HepG2 (cell line): ENCODE results near the gene PDCD2L. TPM values are rescaled to one million over a fixed set of nuclear protein-coding genes. Genes with fewer than 3 reads are reported as not detected.

ENCODE experiments used
- ATAC-seq: fragments of 200-7000 bp; cut with Tn5 transposase; 3 replicates; pipeline ENCODE4 v1.9.1; 2020; ENCODE audit warnings: mild to moderate bottlenecking, moderate library complexity
- BruUV-seq: library from RNA; stranded (reverse); fragments of 400-500 nt; replicated peaks from 2 replicates; lab custom pipeline; 2021; lab: Mats Ljungman, UMichigan
- CTCF ChIA-PET: fragments of 300-600 bp; formaldehyde crosslinking; extraction: SDS; loops from one replicate; lab custom pipeline; 2021; ENCODE audit warnings: low total read pairs, inconsistent platforms, low intra/inter-chr PET ratio; lab: Yijun Ruan, JAX
- POLR2A ChIA-PET: fragments of 350-600 bp; sonication (Branson Sonifier 250); formaldehyde crosslinking; loops from one replicate; lab custom pipeline; 2020; ENCODE audit warnings: antibody characterized with exemption, inconsistent platforms; lab: Yijun Ruan, JAX
- DNase-seq: peaks from one replicate; pipeline ENCODE4 v3.0.0-alpha.2; 2015; ENCODE audit warnings: low spot score
- FAIRE-seq: peaks from 3 replicates; lab custom pipeline; 2011; peaks lifted over from hg19 to GRCh38; lab: Jason Lieb, UNC
- H2AFZ ChIP-seq: one replicate; pipeline ENCODE4 v1.6.1; 2011; ENCODE audit warnings: low read length, inconsistent platforms
- H3K27ac ChIP-seq: fragments of 300-600 bp; 3 replicates; pipeline ENCODE4 v1.8.0; 2011; ENCODE audit warnings: mixed run types, mild to moderate bottlenecking, mixed read lengths, low read length, inconsistent platforms; ENCODE audit not compliant: insufficient read depth; ENCODE audit errors: extremely low read length
- H3K27me3 ChIP-seq, 2 experiments: fragments of 200-600 bp in 1 of 2; 2 replicates in 1 of 2; 3 replicates in 1 of 2; pipeline versions ENCODE4 v1.6.0 to v1.8.0; 2011; ENCODE audit warnings: low read length in 2 of 2, mild to moderate bottlenecking in 2 of 2, moderate library complexity in 2 of 2, inconsistent platforms in 1 of 2; ENCODE audit not compliant: insufficient read depth in 2 of 2, control insufficient read depth in 1 of 2
- H3K36me3 ChIP-seq, 2 experiments: fragments of 200-600 bp in 1 of 2; replicated peaks in 1 of 2; 2 replicates in 1 of 2; 3 replicates in 1 of 2; pipeline versions ENCODE4 v1.5.1 to v1.8.0; 2011; ENCODE audit warnings: low read length in 2 of 2, inconsistent platforms in 1 of 2; ENCODE audit not compliant: insufficient read depth in 2 of 2, control insufficient read depth in 1 of 2
- H3K4me1 ChIP-seq: 2 replicates; pipeline ENCODE4 v1.5.1; 2012; ENCODE audit warnings: low read length, inconsistent platforms; ENCODE audit not compliant: insufficient read depth
- H3K4me2 ChIP-seq: 2 replicates; pipeline ENCODE4 v1.6.0; 2011; ENCODE audit warnings: low read depth, low read length, inconsistent platforms
- H3K4me3 ChIP-seq, 3 experiments: fragments of 200-600 bp in 1 of 3; sonication (generic), shearing (Covaris generic) in 1 of 3; replicated peaks in 1 of 3; 2 replicates each; pipeline ENCODE4 v1.5.1; 2011 to 2016; ENCODE audit warnings: low read length in 3 of 3, inconsistent platforms in 2 of 3, low read depth in 2 of 3, mild to moderate bottlenecking in 2 of 3, control low read depth in 1 of 3, mixed read lengths in 1 of 3; ENCODE audit not compliant: insufficient read depth in 1 of 3
- H3K79me2 ChIP-seq: one replicate; pipeline ENCODE4 v1.6.1; 2011; ENCODE audit warnings: low read length, inconsistent platforms; ENCODE audit not compliant: insufficient read depth
- H3K9ac ChIP-seq: 2 replicates; pipeline ENCODE4 v1.6.0; 2011; ENCODE audit warnings: mild to moderate bottlenecking, low read depth, low read length, inconsistent platforms; ENCODE audit not compliant: insufficient read depth
- H3K9me3 ChIP-seq: 2 replicates; pipeline ENCODE4 v1.5.1; 2012; ENCODE audit warnings: mild to moderate bottlenecking, low read length
- H4K20me1 ChIP-seq: 2 replicates; pipeline ENCODE4 v1.6.0; 2011; ENCODE audit warnings: inconsistent platforms, mild to moderate bottlenecking, low read length, moderate library complexity; ENCODE audit not compliant: insufficient read depth
- ERF ChIP-seq: IDR thresholded peaks from 2 replicates; pipeline ENCODE4 v1.6.1; 2018; ENCODE audit warnings: missing biosample characterization, missing genetic modification reagents
- MAFK ChIP-seq, 2 experiments: IDR thresholded peaks in 1 of 2; conservative IDR thresholded peaks in 1 of 2; 2 replicates each; pipeline ENCODE4 v1.6.1; 2011; ENCODE audit warnings: improper control_type of control experiment in 2 of 2, low read length in 2 of 2
- NFIB ChIP-seq: sonication (generic); formaldehyde crosslinking; IDR thresholded peaks from 2 replicates; pipeline ENCODE4 v1.9.0; 2021; ENCODE audit warnings: missing genetic modification reagents, mild to moderate bottlenecking, borderline replicate concordance
- POLR2G ChIP-seq: fragments of 200-400 bp; formaldehyde crosslinking; IDR thresholded peaks from 2 replicates; pipeline ENCODE4 v1.6.1; 2018; ENCODE audit warnings: mild to moderate bottlenecking, low read depth, low read length, moderate library complexity
- ZIK1 ChIP-seq: sonication (generic); formaldehyde crosslinking; IDR thresholded peaks from 2 replicates; pipeline ENCODE4 v1.5.0; 2020; ENCODE audit warnings: mild to moderate bottlenecking, low read depth, missing genetic modification reagents, borderline replicate concordance
- ZNF30 ChIP-seq: sonication (generic); formaldehyde crosslinking; IDR thresholded peaks from 2 replicates; pipeline ENCODE4 v1.5.0; 2020; ENCODE audit warnings: mild to moderate bottlenecking, missing genetic modification reagents
- ZNF510 ChIP-seq: sonication (generic); formaldehyde crosslinking; IDR thresholded peaks from 2 replicates; pipeline ENCODE4 v1.4.0; 2020; ENCODE audit warnings: low read depth, mild to moderate bottlenecking, missing genetic modification reagents
- ZNF589 ChIP-seq: sonication (generic); formaldehyde crosslinking; conservative IDR thresholded peaks from 2 replicates; pipeline ENCODE4 v1.8.0; 2022; ENCODE audit warnings: mild to moderate bottlenecking, moderate library complexity, missing genetic modification reagents
- WGBS: methylation state at CpG from one replicate; pipeline ENCODE4 v1.1.6; 2017; ENCODE audit warnings: low lambda C conversion rate; 5-methylcytosine and 5-hydroxymethylcytosine counted together
- in situ Hi-C: cut with HindIII; loops from 2 replicates; pipeline ENCODE4 v1.10.0; 2017; ENCODE audit warnings: low pct_unique_long_range_greater_than_20kb; ENCODE audit not compliant: extremely low pct_ligation_motif_present
- intact Hi-C: fragments of 100-400 bp; cut with micrococcal nuclease; formaldehyde crosslinking; loops from one replicate; pipeline ENCODE4 v1.10.0; 2022; ENCODE audit not compliant: unreplicated experiment
- polyA plus RNA-seq, 8 experiments: library from polyadenylated mRNA; depleted of rRNA in 3 of 8; stranded (reverse) in 7 of 8; unstranded in 1 of 8; fragments of >200 nt; fragmentation: Illumina TruSeq in 4 of 8; extraction: Trizol in 4 of 8; gene quantifications; 2 replicates each; pipeline versions ENCODE4 v1.2.1 to v1.2.3, GENCODE V29; 2011 to 2016; ENCODE audit warnings: low read depth in 4 of 8, missing spikeins in 1 of 8, mixed read lengths in 1 of 8; ENCODE audit not compliant: insufficient read depth in 1 of 8
- total RNA-seq, 5 experiments: library from RNA; depleted of rRNA; stranded (reverse); fragments of >200 nt; fragmentation: Illumina TruSeq; extraction: Trizol; gene quantifications; 2 replicates each; pipeline ENCODE4 v1.2.3, GENCODE V29; 2016; ENCODE audit warnings: low read depth in 1 of 5
- TF ChIP-seq, protein P1 (sequence below): sonication (generic); formaldehyde crosslinking; IDR thresholded peaks from 2 replicates; pipeline ENCODE4 v1.4.0; 2020; ENCODE audit warnings: mild to moderate bottlenecking, missing genetic modification reagents

The PDCD2L gene
- total and polyA plus RNA-seq, 2 of the 13 experiments (the other 11 are each of a cell fraction or from before 2014, with no cell fraction given): 29.3 to 35.2 TPM

DNA sequence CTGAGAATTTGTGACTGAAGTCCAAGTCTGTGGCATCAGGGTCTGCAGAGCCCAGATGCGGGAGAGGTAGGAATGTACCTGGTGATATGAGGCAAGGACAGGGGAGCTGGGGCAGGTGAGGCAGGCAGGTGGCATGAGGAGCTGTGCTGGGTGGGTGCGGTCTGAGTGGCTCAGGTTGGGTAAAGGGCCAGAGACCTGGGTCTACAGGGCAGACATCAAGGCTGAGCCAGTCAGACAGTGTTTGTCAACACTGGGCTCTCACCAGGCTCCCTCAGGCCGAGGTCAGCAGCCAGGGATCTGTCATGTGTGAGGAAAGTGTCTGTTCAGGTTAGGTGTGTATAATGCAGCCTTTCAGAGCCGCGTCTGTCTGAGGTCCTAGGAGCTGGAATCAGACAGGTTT, 20.6 kb upstream of the PDCD2L start (continued):
- TF ChIP-seq ZNF510 (CRISPR knock-in tag): no peak

DNA sequence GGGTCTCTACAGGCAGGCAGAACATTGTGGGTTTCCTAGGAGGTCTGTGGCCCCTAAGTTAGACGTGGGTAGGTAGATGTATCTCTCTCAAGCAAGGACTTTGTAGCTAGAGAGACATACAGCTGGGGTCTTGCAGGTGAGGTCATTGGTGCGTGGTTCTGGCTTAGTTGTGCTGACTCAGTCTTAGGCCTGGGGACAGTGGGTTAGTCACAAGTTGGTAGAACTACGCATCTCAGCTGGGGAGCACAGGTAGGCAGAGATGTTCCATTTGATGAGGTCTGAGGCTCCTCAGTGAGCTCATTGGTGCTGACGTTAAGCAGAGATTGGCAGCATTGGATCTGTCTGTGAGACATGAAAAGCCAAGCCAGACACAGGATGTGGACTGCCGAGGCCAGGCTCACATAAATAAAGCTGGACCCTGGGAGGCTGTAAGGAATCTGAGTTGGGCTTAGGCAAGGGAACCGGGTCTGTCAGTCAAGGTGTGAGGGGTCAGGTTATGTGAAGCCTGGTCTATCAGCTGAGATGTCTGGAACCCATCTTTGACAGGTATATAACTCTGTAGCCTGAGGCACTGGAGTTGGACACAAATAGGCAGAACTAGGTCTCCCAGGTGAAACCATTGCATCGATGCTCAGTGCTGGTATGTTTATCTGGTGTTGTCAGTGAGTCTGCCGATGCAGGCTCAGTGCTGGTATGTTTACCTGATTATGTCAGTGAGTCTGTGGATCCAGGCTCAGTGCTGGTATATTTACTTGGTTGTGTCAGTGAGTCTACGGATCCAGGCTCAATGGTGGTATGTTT, 17.4 kb upstream of the PDCD2L start:
- Histone ChIP-seq H3K9me3 (no peaks in the 10 kb centered on the region), H2AFZ (no peak overlapping the region), H3K4me2 (no peak overlapping the region), H3K4me3 (no peak overlapping the region), H3K27ac (no peak overlapping the region), H3K79me2 (peaks cover 5% of the 10 kb centered on the region), H3K9ac (no peak overlapping the region), H4K20me1 (0 out of 2 replicates have a peak, but pooled peaks cover 11% of the 10 kb centered on the region), H3K27me3 (no peaks in the 10 kb centered on the region), H3K4me1 (no peaks in the 10 kb centered on the region), H3K36me3 (peaks cover 64 to 97% of the 10 kb centered on the region in 2 experiments)
- BruUV-seq: no TSS peak
- no peak for TF ChIP-seq NFIB (CRISPR knock-in tag)
- no peak for TF ChIP-seq ERF (CRISPR knock-in tag)
- no peak for TF ChIP-seq ZNF30
- TF ChIP-seq POLR2G: no peak
- TF ChIP-seq, protein P1, sequence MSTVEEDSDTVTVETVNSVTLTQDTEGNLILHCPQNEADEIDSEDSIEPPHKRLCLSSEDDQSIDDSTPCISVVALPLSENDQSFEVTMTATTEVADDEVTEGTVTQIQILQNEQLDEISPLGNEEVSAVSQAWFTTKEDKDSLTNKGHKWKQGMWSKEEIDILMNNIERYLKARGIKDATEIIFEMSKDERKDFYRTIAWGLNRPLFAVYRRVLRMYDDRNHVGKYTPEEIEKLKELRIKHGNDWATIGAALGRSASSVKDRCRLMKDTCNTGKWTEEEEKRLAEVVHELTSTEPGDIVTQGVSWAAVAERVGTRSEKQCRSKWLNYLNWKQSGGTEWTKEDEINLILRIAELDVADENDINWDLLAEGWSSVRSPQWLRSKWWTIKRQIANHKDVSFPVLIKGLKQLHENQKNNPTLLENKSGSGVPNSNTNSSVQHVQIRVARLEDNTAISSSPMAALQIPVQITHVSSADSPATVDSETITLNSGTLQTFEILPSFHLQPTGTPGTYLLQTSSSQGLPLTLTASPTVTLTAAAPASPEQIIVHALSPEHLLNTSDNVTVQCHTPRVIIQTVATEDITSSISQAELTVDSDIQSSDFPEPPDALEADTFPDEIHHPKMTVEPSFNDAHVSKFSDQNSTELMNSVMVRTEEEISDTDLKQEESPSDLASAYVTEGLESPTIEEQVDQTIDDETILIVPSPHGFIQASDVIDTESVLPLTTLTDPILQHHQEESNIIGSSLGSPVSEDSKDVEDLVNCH (CRISPR knock-in tag): no peak
- no peak for TF ChIP-seq ZNF589
- TF ChIP-seq ZIK1 (CRISPR knock-in tag): no peak
- 0 out of 4 replicates have a peak, but pooled peaks of 1 of the 2 experiments have one; percentile 2 for TF ChIP-seq MAFK (conservative IDR thresholded peaks at IDR 0.05 in 1 of 2, IDR thresholded peaks at IDR 0.05 in 1 of 2; ENCODE audit: low read length in 2 of 2)
- no peak for ATAC-seq
- CTCF ChIA-PET: no interaction called here
- POLR2A ChIA-PET: no interaction called here
- no peak for DNase-seq
- intact Hi-C loops (no loop called here), in situ Hi-C loops (no loop called here)
- FAIRE-seq: no peak
- WGBS: 96% methylated on average over 5 of the region's 9 CpGs
